DND-41 (cell line): ENCODE measurements around the gene SRRM5.

Experiments used
- EZH2 ChIP-seq: IDR thresholded peaks from 3 replicates; pipeline ENCODE4 v1.6.1; 2012; ENCODE audit warnings: borderline replicate concordance, low read depth, mild to moderate bottlenecking, moderate library complexity, low read length, inconsistent platforms; ENCODE audit not compliant: severe bottlenecking
- TF ChIP-seq, protein P1 (sequence below): IDR thresholded peaks from 2 replicates; pipeline ENCODE4 v1.5.1; 2012; ENCODE audit warnings: borderline replicate concordance, low read length, moderate library complexity, mild to moderate bottlenecking; ENCODE audit not compliant: poor library complexity, severe bottlenecking; ENCODE audit errors: extremely low read depth

- TF ChIP-seq, protein P1, sequence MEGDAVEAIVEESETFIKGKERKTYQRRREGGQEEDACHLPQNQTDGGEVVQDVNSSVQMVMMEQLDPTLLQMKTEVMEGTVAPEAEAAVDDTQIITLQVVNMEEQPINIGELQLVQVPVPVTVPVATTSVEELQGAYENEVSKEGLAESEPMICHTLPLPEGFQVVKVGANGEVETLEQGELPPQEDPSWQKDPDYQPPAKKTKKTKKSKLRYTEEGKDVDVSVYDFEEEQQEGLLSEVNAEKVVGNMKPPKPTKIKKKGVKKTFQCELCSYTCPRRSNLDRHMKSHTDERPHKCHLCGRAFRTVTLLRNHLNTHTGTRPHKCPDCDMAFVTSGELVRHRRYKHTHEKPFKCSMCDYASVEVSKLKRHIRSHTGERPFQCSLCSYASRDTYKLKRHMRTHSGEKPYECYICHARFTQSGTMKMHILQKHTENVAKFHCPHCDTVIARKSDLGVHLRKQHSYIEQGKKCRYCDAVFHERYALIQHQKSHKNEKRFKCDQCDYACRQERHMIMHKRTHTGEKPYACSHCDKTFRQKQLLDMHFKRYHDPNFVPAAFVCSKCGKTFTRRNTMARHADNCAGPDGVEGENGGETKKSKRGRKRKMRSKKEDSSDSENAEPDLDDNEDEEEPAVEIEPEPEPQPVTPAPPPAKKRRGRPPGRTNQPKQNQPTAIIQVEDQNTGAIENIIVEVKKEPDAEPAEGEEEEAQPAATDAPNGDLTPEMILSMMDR, result peak; percentile 37
- TF ChIP-seq EZH2, result no peak
Observed at GRCh38 chr19:43595999-43596841, 15.7 kb upstream of the SRRM5 start, which contains the start of the genes IRGQ and ZNF576.
